ENCODE data around the gene QRSL1.
A peak's percentile ranks its signal among the peaks of the same experiment; 100 is the strongest.
"Not testable (repeated sequence)": the region's sequence is repeated elsewhere in the genome, so short reads cannot be mapped to it uniquely, and the experiment has no call there.

Gene QRSL1

GRCh38 chr6:106623039-106623438 is 6.3 kb upstream of the QRSL1 start:
- no peak for DNase-seq

- peak; percentile 58 for DNase-seq
These were observed 2.9 kb upstream of the QRSL1 start for GRCh38 chr6:106626485-106626884.

GRCh38 chr6:106627760-106628159 is 1.6 kb upstream of the QRSL1 start:
- not testable (repeated sequence) for DNase-seq

GRCh38 chr6:106628658-106629102 is 698 bp upstream of the QRSL1 start:
- DNase-seq = peak; percentile 43

- DNase-seq = no peak
These were observed 433 bp downstream of the QRSL1 start for GRCh38 chr6:106629859-106630163.

- DNase-seq = peak; percentile 10
These were observed 988 bp downstream of the QRSL1 start for GRCh38 chr6:106630366-106630765.

- no peak for DNase-seq
These were observed 2.0 kb downstream of the QRSL1 start for GRCh38 chr6:106631346-106631745.

- no peak for DNase-seq
These were observed 5.2 kb downstream of the QRSL1 start for GRCh38 chr6:106634565-106634964.

- DNase-seq = no peak
These were observed 7.8 kb downstream of the QRSL1 start for GRCh38 chr6:106637051-106637716.

GRCh38 chr6:106637717-106638341 is 8.5 kb downstream of the QRSL1 start:
- no peak for DNase-seq

- no peak for DNase-seq
These were observed 10.4 kb downstream of the QRSL1 start for GRCh38 chr6:106639812-106640211.

- no peak for DNase-seq
These were observed 13.1 kb downstream of the QRSL1 start for GRCh38 chr6:106642476-106642875.

- no peak for DNase-seq
These were observed 13.7 kb downstream of the QRSL1 start for GRCh38 chr6:106643061-106643460.

- DNase-seq = no peak
These were observed 19.4 kb downstream of the QRSL1 start for GRCh38 chr6:106648651-106649308.

- DNase-seq = peak; percentile 7
These were observed 29.1 kb downstream of the QRSL1 start for GRCh38 chr6:106658469-106658868.

GRCh38 chr6:106659859-106660258 is 30.5 kb downstream of the QRSL1 start:
- no peak for DNase-seq

GRCh38 chr6:106662458-106662857 is 33.1 kb downstream of the QRSL1 start:
- DNase-seq = no peak

GRCh38 chr6:106666282-106667021 is 37.1 kb downstream of the QRSL1 start:
- no peak for DNase-seq

GRCh38 chr6:106667022-106667402 is 37.6 kb downstream of the QRSL1 start:
- no peak for DNase-seq

GRCh38 chr6:106670236-106670635 is 40.9 kb downstream of the QRSL1 start:
- peak; percentile 2 for DNase-seq

- DNase-seq = no peak
These were observed 42.3 kb downstream of the QRSL1 start for GRCh38 chr6:106671651-106672050.

- no peak for DNase-seq
These were observed 45.3 kb downstream of the QRSL1 start for GRCh38 chr6:106674541-106675229.

- no peak for DNase-seq
These were observed 47.9 kb downstream of the QRSL1 start for GRCh38 chr6:106677282-106677681.

Measured in DMS53 (cell line).